ENCODE data around the gene ARHGEF9.

The ARHGEF9 gene

GRCh38 chrX:63613531-63614028 lies 171.4 kb downstream of the ARHGEF9 start:
- Histone ChIP-seq H3K9me3 (ENCODE audit: insufficient read depth, low read length) (no peaks in the 10 kb centered on the region), H2AFZ (ENCODE audit: low read depth, low read length, severe bottlenecking) (no peak overlapping the region), H3K27ac (ENCODE audit: low read depth, low read length) (no peak overlapping the region), H3K9ac (ENCODE audit: low read length) (no peak overlapping the region), H4K20me1 (ENCODE audit: low read depth, low read length) (no peaks in the 10 kb centered on the region), H3K79me2 (ENCODE audit: insufficient read depth, low read length) (no peaks in the 10 kb centered on the region), H3K4me3 (ENCODE audit: insufficient read depth, low read length, poor library complexity, severe bottlenecking) (no peak overlapping the region), H3K4me2 (ENCODE audit: low read depth, low read length, poor library complexity, severe bottlenecking) (no peak overlapping the region), H3F3A (ENCODE audit: insufficient read depth) (no peaks in the 10 kb centered on the region), H3K9me2 (replicated peaks; ENCODE audit: insufficient read depth, low read length) (no peaks in the 10 kb centered on the region), H3K27me3 (ENCODE audit: low read length) (no peaks in the 10 kb centered on the region), H3K36me3 (ENCODE audit: low read length) (no peaks in the 10 kb centered on the region)
- TF ChIP-seq EZH2phosphoT487 (conservative IDR thresholded peaks at IDR 0.05; ENCODE audit: low read length), result no peak
- TF ChIP-seq, protein P1, sequence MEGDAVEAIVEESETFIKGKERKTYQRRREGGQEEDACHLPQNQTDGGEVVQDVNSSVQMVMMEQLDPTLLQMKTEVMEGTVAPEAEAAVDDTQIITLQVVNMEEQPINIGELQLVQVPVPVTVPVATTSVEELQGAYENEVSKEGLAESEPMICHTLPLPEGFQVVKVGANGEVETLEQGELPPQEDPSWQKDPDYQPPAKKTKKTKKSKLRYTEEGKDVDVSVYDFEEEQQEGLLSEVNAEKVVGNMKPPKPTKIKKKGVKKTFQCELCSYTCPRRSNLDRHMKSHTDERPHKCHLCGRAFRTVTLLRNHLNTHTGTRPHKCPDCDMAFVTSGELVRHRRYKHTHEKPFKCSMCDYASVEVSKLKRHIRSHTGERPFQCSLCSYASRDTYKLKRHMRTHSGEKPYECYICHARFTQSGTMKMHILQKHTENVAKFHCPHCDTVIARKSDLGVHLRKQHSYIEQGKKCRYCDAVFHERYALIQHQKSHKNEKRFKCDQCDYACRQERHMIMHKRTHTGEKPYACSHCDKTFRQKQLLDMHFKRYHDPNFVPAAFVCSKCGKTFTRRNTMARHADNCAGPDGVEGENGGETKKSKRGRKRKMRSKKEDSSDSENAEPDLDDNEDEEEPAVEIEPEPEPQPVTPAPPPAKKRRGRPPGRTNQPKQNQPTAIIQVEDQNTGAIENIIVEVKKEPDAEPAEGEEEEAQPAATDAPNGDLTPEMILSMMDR (IDR thresholded peaks at IDR 0.05; ENCODE audit: insufficient read depth, low read length, poor library complexity, severe bottlenecking), result no peak

GRCh38 chrX:63585936-63586335 lies 199.1 kb downstream of the ARHGEF9 start:
- no peaks in the 10 kb centered on the region for H3K79me2 ChIP-seq (ENCODE audit: insufficient read depth, low read length)
- H3K9me3 ChIP-seq (ENCODE audit: insufficient read depth, low read length), result no peaks in the 10 kb centered on the region
- no peak overlapping the region for H3K27ac ChIP-seq (ENCODE audit: low read depth, low read length)
- H3K4me2 ChIP-seq (ENCODE audit: low read depth, low read length, poor library complexity, severe bottlenecking), result no peak overlapping the region
- no peak overlapping the region for H3K9ac ChIP-seq (ENCODE audit: low read length)
- H2AFZ ChIP-seq (ENCODE audit: low read depth, low read length, severe bottlenecking), result no peak overlapping the region
- H3F3A ChIP-seq (ENCODE audit: insufficient read depth), result no peaks in the 10 kb centered on the region
- H3K36me3 ChIP-seq (ENCODE audit: low read length), result no peaks in the 10 kb centered on the region
- H3K9me2 ChIP-seq (replicated peaks; ENCODE audit: insufficient read depth, low read length), result no peaks in the 10 kb centered on the region
- TF ChIP-seq, protein P1 (IDR thresholded peaks at IDR 0.05; ENCODE audit: insufficient read depth, low read length, poor library complexity, severe bottlenecking), result no peak
- no peak for TF ChIP-seq EZH2phosphoT487 (conservative IDR thresholded peaks at IDR 0.05; ENCODE audit: low read length)
- H3K27me3 ChIP-seq (ENCODE audit: low read length), result no peaks in the 10 kb centered on the region
- no peak overlapping the region for H3K4me3 ChIP-seq (ENCODE audit: insufficient read depth, low read length, poor library complexity, severe bottlenecking)
- no peaks in the 10 kb centered on the region for H4K20me1 ChIP-seq (ENCODE audit: low read depth, low read length)
